IPS-18c (cell line): ENCODE data around the gene RAP1GAP2.
"Not testable (repeated sequence)": the region's sequence is repeated elsewhere in the genome, so short reads cannot be mapped to it uniquely, and the experiment has no call there.

Experiments used
- H3K4me3 ChIP-seq: 2 replicates; pipeline ENCODE4 v1.7.0; 2013; ENCODE audit warnings: low read depth, mild to moderate bottlenecking, low read length, moderate library complexity; ENCODE audit not compliant: insufficient read depth
- H3K9me3 ChIP-seq: one replicate; pipeline ENCODE4 v1.6.1; 2013; ENCODE audit warnings: mild to moderate bottlenecking, low read length, moderate library complexity; ENCODE audit not compliant: control insufficient read depth, insufficient read depth

Gene RAP1GAP2

GRCh38 chr17:2803386-2803785 is 7.1 kb downstream of the RAP1GAP2 start:
- no peak overlapping the region for H3K4me3 ChIP-seq
- H3K9me3 ChIP-seq: no peaks in the 10 kb centered on the region

- Histone ChIP-seq H3K9me3 (no peaks in the 10 kb centered on the region), H3K4me3 (no peak overlapping the region)
Observed at GRCh38 chr17:2803971-2804370, 7.7 kb downstream of the RAP1GAP2 start.

DNA sequence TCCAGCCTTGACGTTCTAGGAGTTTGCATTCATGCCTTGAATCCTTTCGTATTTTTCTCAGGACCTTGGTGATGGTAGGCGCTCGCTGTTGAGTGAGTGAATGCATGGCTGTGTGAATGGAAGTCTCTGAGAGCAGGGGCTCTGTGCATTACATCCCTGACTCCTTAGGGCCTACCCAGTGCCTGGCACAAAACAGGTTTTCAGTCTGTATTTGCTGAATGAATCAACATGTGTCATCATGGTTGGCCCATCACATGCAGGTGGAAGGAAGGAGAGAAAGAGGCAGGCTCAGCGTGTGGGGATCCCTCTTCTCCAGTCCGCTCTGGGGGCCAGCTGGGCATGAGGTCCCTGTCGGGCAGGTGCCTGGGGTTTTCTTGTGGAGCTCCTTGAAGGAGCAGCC is 8.7 kb downstream of the RAP1GAP2 start:
- no peaks in the 10 kb centered on the region for H3K9me3 ChIP-seq
- H3K4me3 ChIP-seq: no peak overlapping the region

DNA sequence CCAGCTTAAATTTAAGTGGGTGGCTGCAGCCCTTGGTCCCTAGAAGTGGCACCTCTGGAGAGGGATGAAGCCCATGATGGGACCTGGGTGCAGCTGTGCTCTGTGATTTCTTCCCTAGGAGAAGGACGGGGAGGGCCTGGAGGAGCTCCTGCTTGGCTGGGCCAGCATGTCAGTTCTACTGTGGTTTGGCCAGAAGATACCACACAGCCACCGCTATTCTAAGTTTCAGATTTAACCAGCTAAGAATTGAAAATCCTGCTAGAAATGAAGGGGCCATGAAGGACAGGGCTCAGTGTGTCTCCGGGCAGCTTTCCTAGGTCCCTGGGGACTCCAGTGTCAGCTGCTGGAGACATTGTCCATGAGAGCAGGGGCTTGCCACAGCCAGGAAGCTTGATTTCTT is 9.7 kb downstream of the RAP1GAP2 start:
- no peak overlapping the region for H3K4me3 ChIP-seq
- no peaks in the 10 kb centered on the region for H3K9me3 ChIP-seq

DNA sequence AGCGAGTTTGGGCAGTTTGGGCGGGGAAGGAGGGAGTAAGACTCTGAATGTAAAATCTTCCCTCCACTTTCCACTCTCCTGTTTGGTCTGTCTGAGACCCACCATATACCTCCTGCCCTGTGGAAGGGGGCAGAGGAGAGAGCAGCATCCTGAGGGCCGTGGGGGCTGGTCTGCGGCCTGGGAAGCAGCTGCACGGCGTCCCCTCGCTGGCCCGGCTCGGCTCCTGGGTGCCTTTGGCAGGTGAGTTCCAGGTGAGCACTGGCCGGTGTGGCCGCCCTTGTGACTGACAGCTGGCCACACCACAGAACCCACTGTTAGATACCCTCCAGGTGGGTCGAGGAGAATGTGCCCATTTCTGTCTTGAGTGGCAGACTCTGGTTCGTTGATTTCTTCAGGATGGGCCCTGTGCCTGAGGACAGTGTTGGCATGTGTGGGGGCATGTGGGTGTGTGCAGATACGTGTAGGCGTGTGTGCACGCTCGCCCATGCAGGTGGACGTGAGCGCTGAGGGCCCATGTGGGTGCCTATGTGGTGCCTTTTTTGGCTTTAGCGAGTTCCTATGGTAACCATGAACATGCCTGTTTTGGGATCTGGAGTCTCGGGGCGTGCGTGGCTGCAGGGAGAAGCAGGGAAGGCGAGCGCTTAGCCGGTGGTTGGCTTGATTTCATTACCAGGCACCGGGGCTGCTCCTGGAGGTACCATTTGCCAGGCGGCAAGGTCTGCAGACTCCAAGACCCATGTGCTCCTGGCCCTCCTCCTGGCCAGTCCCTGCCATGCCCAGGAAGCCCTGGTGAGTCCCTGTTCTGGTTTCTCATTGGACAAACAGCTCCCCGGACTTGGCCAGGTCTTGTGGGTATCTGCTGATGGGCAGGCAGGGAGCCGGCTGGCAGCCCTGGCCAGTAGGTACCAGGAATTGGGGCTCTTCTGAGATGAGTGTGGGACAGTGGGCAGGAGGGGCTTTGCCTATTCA is 12.4 kb downstream of the RAP1GAP2 start:
- no peak overlapping the region for H3K4me3 ChIP-seq
- H3K9me3 ChIP-seq: no peaks in the 10 kb centered on the region

DNA sequence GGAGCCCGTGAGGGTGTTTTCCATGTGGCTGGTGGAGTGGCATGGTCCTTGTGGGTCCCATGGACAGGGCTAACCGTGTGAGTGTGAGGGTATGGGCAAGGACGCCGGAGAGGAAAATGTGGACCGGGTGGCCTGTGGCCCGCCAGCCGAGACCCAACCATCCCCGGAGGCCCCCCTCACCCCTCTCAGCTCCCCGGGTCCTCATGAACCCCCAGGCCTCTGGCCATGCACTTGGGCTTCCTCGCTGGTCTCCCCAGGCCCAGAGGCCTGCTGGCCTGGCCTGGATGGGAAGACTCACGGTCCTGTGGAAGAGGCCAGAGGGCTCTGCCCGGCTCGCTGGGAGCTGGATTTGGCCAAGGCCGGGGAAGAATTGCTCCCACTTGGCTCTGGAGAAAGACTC is 13.1 kb downstream of the RAP1GAP2 start:
- H3K4me3 ChIP-seq: no peak overlapping the region
- H3K9me3 ChIP-seq: no peaks in the 10 kb centered on the region

GRCh38 chr17:2814049-2814448 is 17.8 kb downstream of the RAP1GAP2 start:
- Histone ChIP-seq H3K9me3 (no peaks in the 10 kb centered on the region), H3K4me3 (no peak overlapping the region)

DNA sequence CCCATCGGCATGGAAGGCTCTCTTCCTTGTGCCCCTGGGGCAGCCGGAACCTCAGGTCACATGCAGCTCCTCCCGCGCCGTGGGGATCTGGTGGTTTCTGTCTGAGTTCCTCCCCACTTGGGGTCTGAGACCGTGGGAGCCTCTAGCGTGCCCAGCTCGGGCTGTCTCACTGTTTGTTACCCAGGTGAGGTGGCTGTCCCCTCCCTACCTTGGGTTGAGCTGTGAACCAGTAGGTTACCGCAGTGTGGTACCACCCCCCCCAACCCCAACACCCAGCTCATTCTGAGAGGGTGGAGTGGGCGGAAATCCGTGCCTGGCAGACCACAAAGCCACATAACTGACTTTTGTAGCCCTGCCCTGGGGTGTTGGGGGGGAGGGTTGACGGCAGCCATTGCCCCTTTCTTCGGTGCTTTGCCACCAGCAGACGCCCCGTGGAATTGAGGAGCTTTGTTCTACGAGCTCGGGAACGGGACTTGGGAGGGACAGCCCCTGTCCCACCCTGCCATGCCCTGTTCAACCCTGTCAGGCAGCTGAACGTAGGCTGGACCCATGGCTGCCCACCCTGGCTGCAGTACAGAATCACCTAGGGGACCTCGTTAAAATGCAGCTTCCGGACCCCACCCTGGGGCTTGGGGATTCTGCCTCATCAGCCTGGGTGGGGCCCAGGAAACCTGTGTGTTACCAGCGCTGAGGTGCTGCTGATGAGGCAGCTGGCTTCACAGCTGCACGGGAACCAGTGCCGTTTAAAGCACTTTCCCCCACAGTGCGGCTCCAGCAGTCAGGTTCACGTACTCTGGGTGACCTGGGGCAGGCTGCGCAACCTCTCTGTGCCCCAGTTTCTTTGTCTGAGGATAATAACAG is 18.5 kb downstream of the RAP1GAP2 start:
- H3K9me3 ChIP-seq: no peaks in the 10 kb centered on the region
- H3K4me3 ChIP-seq: no peak overlapping the region

GRCh38 chr17:2815781-2816185 is 19.5 kb downstream of the RAP1GAP2 start:
- no peaks in the 10 kb centered on the region for H3K9me3 ChIP-seq
- no peak overlapping the region for H3K4me3 ChIP-seq

- no peak overlapping the region for H3K4me3 ChIP-seq
- H3K9me3 ChIP-seq: no peaks in the 10 kb centered on the region
Observed at GRCh38 chr17:2816688-2817087, 20.4 kb downstream of the RAP1GAP2 start.

GRCh38 chr17:2819294-2819693 is 23.1 kb downstream of the RAP1GAP2 start:
- H3K4me3 ChIP-seq, H3K9me3 ChIP-seq: not testable (repeated sequence)

- no peaks in the 10 kb centered on the region for H3K9me3 ChIP-seq
- no peak overlapping the region for H3K4me3 ChIP-seq
Observed at GRCh38 chr17:2819921-2820501, 23.8 kb downstream of the RAP1GAP2 start.

GRCh38 chr17:2821868-2822267 is 25.6 kb downstream of the RAP1GAP2 start:
- H3K4me3 ChIP-seq: no peak overlapping the region

DNA sequence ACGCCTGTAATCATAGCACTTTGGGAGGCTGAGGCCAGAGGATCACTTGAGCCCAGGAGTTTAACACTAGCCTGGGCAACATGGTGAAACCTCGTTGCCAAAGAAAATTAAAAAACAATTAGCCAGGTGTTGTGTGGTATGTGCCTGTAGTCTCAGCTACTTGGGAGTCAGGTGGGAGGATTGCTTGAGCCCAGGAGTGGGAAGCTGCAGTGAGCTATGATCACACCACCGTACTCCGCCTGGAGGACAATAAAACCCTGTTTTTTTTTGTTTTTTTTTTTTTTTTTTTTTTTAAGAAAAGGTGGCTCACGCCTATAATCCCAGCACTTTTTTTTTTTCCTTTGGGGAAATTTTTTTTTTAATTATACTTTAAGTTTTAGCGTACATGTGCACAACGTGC is 26.1 kb downstream of the RAP1GAP2 start:
- H3K9me3 ChIP-seq: no peaks in the 10 kb centered on the region

More at GRCh38 chr17:2821868-2822267, 25.6 kb downstream of the RAP1GAP2 start:
- no peaks in the 10 kb centered on the region for H3K9me3 ChIP-seq

DNA sequence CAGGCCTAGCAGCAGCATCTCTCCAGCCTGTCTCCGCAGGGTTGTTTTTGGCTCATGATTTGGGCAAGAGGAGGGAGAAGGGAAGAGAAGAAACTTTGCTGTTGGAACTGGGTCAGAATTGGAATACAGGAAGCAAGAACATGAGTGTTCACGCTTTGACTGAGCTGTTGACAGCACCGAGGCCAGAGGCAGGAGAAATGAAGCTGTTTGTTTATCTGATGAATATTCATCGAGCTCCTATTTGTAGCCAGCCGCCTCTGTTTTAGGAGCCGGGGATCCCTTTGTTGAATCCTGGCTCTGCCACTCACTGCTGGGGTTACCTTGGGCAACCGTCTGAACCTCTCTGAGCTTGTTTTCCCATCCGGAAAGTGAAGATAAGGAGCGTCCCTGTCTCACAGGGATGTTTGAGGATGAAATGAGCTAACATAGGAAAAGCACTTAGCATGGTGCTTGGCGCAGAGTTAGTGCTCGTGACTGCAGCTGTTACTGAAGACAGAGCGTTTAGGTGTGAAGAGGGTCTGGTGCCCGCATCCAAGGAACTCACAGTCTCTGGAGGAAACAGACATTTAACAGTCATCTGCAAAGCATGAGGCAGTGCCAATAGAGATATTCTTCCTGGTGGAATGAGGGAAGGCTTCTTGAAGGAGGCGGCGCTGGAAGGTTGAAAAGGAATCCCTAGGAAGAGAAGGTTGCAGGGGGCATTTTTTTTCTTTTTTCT is 29.2 kb downstream of the RAP1GAP2 start:
- no peak overlapping the region for H3K4me3 ChIP-seq

More for the DNA sequence above, 26.1 kb downstream of the RAP1GAP2 start:
- H3K4me3 ChIP-seq: no peak overlapping the region

GRCh38 chr17:2828397-2829038 is 32.3 kb downstream of the RAP1GAP2 start:
- Histone ChIP-seq H3K4me3 (no peak overlapping the region), H3K9me3 (no peaks in the 10 kb centered on the region)

More for the DNA sequence above, 29.2 kb downstream of the RAP1GAP2 start:
- no peaks in the 10 kb centered on the region for H3K9me3 ChIP-seq
